ENCODE measurements around the gene HMCN1.

The HMCN1 gene

DNA sequence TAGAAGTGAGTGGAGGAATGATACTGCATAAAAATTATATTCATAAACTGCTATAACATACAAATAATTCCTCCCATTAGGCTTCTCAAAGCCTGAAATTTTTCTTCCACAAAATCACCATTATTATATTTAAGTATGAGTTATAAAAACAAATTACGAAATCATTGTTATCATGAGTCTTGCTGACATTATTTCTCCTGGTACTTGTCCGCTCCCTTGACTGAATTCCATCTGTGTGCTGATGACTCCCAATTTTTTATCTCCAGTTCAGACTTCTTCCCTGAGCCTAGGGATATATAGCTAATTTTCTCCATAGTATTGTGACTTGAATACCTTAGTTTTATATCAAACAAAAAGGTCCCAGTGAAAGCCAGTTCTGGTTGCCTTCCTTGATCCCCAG lies 268.2 kb downstream of the HMCN1 start:
- DNase-seq (ENCODE audit: low spot score) = no peak
- FAIRE-seq = no peak

DNA sequence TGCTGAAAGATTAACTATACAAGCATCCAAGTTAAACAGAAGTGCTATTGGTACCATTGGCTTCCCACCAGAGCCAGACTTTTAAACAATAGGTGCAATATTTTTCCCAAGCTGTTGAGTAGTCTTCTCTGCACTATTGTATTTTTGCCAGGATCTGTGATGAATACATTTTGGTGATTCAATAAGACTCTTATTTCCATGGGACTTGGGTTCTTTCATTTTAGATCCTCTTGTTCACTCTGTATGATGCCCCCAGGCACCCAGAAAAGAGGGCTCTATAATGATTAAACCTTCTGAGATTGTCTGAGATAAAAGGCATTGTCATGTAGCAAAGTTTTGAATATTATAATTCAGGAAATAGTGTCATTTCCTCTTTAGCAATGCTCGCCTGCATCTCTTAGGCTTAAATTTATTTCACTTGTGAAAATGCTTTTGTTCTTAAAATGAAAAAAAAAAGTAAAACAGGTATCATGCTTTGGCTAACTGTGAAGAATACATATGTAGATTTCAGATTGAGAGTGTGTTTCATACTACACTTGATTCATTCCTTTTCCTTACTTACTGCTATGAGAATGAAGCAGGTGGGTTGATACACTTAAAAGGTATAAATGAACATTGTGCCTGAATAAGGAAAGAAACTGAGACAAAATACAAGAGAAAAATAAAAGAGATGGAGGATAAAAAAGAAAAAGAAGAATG lies 275.0 kb downstream of the HMCN1 start:
- DNase-seq (ENCODE audit: low spot score) (no peak), FAIRE-seq (no peak)

DNA sequence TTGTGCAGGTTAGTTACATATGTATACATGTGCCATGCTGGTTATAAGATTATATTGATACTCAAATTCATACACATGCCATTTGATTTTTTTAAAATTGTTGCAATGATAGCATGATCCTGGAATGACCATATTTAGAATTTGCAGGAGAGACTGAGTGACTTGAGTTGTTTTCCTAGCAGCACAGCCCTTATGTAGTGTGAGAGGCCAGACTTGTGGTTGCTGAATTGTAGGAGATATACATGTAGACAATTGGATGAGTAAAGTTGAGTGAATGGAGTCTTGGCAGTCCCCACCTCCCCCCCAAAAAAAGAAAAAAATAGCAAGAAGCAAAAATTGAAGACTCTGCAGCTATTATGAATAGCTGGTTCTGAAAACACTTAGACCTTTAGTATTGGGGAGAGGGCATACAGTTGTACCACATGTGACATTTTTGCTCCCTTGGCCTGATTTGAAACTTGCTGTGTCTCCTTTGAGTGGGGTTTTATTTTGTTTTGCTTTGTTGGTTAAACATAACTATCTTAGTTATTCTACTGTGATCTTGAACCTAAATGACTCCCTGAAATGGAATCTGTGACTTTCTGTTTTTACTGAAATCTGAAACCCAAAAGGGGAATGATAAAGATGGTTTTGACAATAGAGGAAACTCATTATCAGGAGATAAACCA lies 280.3 kb downstream of the HMCN1 start:
- no peak for DNase-seq (ENCODE audit: low spot score)
- FAIRE-seq = no peak

DNA sequence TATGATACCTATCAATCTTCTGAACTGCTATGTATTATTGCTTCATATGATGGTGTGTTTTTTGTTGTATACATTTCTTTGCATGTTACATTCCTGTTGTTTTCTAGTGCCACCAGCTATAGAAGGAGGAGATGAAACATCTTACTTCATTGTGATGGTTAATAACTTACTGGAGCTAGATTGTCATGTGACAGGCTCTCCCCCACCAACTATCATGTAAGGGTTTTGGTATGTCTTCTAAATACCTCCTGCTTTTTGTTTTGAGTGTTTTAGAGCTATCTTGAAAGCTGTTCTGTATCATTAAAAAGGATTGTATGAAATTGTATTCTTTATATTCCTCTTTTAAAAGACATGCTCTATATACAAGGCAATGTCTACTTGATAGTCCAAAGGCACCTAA lies 282.7 kb downstream of the HMCN1 start:
- DNase-seq (ENCODE audit: low spot score) (no peak), FAIRE-seq (no peak)

DNA sequence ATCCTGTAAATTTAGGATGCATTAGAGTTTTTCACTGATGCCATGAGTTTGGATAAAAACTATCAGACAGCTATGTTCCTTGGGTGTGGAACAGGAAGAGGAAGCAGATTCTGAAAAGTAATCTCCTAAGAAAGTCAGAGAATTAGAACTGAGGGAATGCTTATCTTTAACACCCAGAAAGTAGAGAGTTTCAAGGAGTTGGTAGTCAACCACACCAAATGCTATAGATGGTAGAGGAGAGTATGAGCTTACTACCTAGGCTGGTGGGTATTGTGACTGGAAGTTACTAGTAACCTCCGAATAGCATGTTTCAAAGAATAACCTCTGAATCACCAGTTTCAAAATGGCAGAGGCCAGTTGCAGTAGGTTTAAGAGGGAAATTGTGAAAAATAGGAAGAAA lies 288.0 kb downstream of the HMCN1 start:
- DNase-seq (ENCODE audit: low spot score) (no peak), FAIRE-seq (no peak)

DNA sequence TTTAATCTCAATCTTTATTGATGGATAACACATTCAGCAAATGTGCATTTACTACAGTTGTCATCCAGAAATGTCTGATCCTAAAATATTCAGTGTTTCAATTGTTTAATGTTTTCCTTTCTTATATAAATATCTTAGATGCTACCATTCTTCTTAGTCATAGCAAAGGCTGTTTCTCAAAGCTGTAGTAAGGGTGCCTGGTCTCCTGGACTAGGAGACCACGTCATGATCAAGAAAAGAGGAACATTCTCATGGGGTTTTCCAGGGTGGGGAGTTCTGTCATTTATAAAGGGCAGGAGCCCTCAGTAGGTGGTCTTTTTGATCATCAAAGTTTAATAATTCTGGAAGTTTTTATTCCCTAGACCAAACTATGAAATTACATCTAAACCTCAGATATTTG lies 292.8 kb downstream of the HMCN1 start:
- no peak for DNase-seq (ENCODE audit: low spot score)
- FAIRE-seq = no peak

DNA sequence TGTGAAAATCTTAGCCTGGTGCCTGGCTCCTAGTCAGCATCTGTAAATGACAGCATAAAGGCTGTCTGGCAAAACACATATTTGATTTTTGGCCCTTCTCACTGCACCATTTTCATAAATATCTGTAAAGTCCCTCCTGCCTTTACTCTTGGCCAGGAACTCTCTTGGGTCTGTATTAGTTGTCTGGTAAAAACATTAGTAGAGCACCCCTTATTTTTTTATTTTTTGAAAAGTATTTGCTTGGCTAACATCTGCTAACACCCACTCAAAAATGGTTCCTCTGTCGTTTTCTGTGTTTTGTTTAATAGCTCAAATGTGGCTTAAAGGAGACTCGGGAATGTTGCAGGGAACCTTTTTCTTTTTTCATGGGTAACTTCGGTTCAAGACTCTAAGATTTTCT lies 293.4 kb downstream of the HMCN1 start:
- FAIRE-seq (no peak), DNase-seq (ENCODE audit: low spot score) (no peak)

DNA sequence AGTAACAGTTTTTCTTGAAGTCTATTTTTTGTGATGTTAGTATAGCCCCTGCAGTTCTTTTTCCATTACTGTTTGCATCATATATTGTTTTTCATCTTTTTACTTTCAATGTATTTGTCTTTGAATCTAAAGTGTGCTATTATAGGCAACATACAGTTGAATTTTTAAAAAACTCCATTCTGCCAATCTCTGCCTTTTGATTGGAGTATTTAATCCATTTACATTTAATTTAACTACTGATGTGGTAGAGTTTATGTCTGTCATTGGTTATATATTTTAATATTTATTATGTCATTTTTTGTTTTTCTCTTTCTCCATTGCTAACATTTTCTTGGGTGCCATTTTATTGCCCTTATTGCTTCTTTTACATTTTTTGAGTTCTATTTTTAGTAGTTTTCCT lies 296.3 kb downstream of the HMCN1 start:
- no peak for FAIRE-seq
- no peak for DNase-seq (ENCODE audit: low spot score)

DNA sequence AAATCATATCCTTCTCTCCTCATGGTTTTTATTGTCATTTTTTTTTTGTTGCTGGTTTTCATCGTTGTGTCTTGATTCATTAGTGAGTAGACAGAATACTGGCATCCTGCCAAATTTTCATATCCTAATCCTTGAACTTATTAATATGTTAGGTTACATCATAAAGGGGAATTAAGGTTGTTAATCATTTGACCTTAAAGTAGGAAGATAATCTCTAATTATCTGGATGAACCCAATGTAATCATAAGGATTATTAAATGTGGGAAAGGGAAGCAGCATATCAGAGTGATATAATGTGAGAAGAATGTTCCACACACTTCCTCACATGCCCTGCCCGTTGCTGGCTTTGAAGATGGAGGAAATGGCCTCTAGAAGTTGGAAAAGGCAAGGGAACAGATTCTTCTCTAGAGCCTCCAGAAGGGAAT lies 299.7 kb downstream of the HMCN1 start:
- DNase-seq (ENCODE audit: low spot score) = peak; percentile 20
- FAIRE-seq = no peak

DNA sequence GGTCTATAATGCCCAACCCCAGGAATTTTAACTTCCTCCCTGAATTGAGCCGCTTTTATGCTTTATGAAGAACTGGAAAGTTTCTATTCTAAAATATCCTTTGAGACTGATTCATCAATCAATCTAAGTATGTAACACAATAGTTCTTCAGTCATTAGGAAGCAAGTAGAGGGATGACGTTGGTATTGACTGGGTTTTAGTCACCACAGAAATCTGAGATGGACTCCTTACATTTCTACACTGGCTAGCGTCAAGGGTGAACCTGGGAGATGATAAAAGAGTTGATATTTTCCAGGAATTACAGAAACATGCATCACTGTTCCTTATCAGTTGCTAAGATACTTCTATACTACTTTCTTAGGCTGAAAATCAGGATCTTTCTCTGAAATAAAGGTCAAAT lies 308.0 kb downstream of the HMCN1 start:
- FAIRE-seq = no peak
- no peak for DNase-seq (ENCODE audit: low spot score)

DNA sequence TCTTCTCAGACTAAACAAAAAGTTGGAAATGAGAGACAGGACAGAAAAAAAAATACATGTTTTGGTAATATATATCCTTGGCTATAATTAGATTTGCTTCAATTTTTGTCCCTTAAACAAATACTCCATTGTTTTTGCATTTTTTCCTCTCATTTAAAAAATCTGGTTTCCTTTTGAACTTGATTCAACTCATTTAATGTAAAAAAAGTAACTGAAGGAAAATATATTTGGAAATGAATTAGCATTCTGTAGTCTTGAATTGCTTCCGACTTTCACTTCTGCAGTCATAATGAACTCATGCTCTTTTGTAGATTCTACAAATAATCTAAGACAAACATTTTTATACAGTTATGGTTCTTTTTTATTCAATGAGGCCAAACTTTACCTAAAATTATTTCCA lies 309.1 kb downstream of the HMCN1 start:
- no peak for DNase-seq (ENCODE audit: low spot score)
- no peak for FAIRE-seq

DNA sequence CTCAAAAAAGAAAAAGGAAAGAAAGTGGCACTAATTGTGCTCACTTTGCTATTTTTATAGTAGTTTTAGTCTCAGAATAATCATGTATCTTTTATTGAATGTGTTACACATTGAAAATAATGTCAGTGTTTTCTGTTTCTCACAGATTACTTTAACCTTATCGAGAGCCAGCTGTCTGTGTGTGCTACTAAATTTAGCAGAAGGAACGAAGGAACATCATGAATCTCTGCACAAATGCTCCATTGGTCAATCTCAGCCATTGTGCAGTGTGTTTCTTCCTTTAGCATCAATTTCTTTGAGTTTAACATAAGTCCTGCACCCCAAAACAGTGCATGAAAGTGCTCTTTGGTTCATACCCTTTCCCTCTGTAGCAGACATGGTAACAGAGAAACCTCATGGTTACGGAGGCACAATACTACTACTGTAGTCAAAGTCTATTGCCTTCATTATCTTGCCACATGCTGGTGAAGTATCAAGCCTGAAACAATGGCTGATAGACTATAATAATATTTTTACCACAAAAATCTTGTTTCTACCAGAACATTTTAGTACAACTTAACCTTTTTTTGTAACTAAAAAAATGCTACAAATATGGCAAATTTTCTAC lies 310.0 kb downstream of the HMCN1 start:
- DNase-seq (ENCODE audit: low spot score) (no peak), FAIRE-seq (no peak)

DNA sequence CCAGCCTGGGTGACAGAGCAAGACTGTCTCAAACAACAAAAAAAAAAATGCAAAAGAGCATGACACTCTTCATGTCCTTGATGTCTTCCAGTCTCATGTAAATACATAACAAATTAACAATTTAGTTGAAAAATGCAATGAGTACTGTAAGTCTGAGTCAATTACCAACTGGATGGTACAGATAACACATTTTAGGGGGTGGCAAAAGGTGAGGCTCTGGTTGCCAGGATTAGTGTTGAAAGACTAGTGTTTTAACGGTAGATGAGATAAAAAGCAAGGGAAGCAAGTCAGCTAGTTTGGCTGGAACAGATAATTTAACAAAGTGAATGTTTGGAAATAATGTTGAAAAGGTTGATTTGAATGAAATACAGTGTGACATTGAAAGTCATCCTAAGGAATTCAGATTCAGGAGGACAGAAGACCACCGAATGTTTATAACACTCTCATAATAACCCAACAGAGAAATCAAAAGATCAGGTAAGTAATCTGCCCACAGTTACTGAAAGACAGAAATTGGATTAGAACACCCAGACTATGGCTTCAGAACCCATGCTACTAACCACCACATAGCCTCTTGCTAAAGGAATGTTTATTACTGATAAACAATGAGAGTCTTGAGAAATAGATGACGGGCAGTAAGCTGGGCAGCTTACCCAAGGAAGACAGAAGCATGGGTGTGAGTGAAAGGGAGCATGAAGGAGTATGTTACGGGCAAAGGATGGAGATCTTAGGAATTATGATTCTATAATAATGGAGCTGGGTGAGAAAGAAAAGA lies 312.4 kb downstream of the HMCN1 start:
- FAIRE-seq (no peak), DNase-seq (ENCODE audit: low spot score) (no peak)

DNA sequence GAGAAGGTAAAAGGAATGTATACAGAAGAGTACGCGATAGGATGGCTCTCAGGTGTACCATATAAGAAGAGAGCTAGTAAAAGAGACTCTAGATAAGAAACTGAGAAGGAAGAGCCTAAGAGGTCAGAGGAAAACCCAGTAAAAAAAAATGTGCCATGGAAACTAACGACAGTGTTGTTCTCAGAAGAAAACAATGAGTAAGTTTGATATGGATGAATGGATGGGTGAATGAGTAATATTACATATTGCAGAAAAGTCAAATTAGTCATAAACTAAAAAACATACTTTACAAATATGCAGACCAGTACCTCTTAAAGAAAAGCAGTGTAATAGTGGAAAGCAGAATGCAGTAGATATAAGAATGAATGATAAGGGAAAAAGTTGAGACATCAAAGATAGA lies 316.2 kb downstream of the HMCN1 start:
- no peak for DNase-seq (ENCODE audit: low spot score)
- FAIRE-seq = no peak

DNA sequence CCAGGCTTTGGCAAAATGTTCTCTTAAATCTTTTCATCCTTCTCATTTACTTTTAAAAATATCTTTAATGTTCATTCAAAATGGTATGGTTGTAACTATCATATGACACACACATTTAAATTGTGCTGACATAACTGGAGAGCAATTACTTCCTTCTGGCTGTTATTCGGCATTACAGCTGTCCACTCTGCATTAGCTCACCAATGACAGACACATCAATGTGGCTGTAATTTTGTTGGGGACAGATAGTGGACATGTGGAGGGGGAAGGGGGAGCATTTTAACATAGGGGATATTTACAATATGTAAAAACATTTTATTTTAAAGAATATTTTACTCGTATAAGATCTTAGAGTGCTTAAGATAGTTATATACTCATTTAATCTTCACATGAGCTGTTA lies 319.8 kb downstream of the HMCN1 start:
- no peak for DNase-seq (ENCODE audit: low spot score)
- peak; percentile 65 for FAIRE-seq

DNA sequence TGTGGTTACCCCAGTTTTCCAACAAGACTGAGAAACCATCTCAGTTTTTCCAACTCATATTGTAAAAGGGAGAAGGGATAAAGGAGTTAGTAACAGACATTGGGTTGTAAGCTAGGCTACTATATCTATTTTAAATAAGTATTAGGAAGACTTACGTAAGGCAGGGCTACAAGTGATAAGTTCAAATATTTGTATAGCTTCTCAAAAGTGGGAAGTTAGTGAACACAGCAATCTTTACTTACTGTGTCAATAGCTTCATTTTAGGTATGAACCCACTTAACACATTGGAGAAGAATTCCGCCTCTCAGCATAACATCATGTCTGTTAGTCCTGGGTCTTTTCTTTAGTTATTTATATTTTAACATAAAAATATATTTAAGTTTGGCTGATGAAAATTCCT lies 320.7 kb downstream of the HMCN1 start:
- DNase-seq (ENCODE audit: low spot score) (no peak), FAIRE-seq (no peak)

DNA sequence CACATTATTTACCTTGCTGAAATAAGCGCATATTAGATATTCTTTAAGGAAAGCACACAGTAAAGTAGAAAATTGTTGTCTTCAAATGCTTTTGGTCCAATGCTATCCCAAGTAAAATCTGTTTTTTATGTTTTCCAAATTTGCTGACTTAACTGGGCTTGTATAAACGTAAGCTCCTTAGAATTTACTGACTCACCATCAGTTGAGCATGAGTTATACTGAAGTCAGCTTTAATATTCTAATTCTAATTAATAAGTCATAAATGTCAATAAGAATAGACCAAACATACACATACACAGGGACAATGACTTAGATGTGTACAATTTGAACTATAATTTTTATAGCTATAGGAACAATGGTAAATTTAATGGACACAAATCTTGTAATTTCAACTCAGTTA lies 321.7 kb downstream of the HMCN1 start:
- DNase-seq (ENCODE audit: low spot score) (no peak), FAIRE-seq (no peak)

DNA sequence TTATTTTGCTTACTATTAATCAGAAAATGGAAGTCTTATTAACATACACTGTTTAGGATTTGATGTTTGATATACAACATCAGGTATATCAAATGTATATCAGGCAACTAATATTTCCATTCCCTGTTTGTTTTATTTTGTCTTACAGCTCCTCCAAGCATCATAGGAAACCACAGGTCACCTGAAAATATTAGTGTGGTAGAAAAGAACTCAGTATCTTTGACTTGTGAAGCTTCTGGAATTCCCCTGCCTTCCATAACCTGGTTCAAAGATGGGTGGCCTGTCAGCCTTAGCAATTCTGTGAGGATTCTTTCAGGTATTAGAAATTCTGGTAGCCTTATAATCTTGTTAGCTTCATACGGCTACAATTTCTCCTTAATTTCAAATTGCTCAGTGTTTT lies 322.9 kb downstream of the HMCN1 start:
- no peak for FAIRE-seq
- DNase-seq (ENCODE audit: low spot score) = no peak

DNA sequence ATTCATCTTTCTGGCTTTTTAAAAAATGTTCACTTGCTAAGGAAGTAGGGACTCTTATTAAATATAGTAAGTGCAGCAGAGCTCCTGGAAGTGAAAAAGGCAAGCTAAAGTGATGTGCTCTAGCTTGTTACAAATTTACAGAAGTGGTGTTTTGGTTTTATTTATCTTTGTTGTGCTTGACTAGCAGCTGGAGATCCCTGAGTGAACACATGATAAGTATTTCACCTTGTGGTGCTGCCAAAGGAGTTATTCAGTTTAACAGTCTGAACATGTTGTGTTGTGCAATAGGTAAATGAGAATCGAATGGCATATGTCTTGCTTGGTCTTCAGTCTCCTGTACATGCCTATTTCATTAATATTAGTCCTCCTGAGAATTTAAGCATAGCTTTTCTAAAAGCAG lies 325.1 kb downstream of the HMCN1 start:
- FAIRE-seq = no peak
- DNase-seq (ENCODE audit: low spot score) = no peak

DNA sequence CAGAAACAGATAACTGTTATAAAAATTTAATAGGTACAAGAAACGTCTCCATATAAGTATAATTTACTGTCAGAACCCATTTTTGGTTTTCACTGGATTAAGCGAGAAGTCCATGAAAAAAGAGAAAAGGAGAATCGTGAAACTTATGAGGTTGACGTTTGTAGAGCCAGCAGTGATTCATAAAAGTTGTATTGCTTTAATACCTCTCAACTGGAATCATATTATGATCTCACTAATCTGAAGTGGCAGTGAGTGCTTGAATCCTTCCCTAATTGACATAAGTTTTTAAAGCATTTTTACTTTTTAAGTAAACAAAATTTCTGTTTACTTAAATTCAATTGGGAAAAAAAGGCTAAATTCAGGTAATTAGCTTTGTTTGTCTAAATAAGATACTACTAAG lies 325.6 kb downstream of the HMCN1 start:
- FAIRE-seq (no peak), DNase-seq (ENCODE audit: low spot score) (no peak)

DNA sequence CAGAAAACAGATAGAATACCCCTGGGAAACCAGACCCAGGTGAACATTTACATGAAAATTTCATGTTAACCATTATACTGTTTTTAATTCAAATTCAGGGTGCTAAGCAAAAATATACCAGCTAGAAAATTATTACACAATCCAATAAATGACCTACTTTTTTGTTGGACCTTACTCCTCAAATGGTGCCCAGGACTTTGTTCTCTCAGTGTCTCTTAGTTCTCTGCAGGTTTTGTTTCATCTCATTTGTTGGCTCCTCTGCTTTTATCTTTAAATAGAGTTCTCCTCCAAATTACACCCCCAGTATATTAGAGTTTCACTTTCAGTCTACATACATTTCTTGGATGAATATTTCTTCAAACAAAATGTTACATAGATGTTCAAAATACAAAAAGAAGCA lies 326.0 kb downstream of the HMCN1 start:
- no peak for DNase-seq (ENCODE audit: low spot score)
- no peak for FAIRE-seq

DNA sequence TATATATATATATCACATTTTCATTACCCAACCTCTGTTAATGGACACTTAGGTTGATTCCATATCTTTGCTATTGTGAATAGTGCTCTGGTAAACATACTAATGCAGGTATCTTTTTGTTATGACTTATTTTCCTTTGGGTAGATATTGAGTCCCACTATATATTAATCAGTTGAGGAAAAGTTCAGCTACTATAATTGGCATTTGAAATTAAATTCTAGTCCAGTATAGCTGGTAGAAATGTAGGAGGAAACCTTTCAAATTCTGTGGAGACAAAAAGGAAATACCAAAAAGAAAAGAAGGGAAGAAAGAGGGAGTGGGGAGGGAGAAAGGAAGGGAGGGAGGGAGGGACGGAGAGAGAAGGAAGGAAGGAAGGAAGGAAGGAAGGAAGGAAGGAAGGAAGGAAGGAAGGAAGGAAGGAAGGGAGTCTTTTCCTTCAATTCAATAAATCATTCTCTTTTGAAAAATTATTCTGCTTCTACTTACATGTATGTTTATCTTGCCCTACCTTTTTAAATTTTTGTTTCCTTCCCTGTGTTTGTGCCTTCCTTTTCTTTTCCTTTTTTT lies 329.0 kb downstream of the HMCN1 start:
- DNase-seq (ENCODE audit: low spot score) (no peak), FAIRE-seq (no peak)

Measured in urothelium cell line (cell line).